Measurements from ENCODE around the gene SUGCT. TPM values are rescaled to one million over a fixed set of nuclear protein-coding genes. Genes with fewer than 3 reads are reported as not detected.

The SUGCT gene
- total RNA-seq, 1 experiment from 2014 or later: 4.6 TPM

DNA sequence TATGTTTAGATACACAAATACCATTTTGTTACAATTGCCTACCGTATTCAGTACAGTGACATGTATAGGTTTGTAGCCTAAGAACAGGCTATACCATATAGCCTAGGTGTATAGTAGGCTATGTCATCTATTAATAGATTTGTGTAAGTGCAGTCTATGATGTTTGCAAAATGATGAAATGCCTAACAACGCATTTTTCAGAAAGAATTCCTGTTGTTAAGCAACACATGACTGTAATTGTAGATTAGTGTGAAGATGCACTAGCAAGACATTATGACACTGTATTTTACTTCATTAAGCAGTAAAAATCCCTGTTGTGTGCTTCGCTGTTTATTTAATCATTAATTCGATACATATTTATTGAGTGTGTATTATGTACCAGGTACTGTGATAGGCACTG, 446.0 kb downstream of the SUGCT start (continued):
- no peak for TF ChIP-seq ZNF281 (CRISPR knock-in tag; IDR thresholded peaks at IDR 0.05)
- TF ChIP-seq, protein P1, sequence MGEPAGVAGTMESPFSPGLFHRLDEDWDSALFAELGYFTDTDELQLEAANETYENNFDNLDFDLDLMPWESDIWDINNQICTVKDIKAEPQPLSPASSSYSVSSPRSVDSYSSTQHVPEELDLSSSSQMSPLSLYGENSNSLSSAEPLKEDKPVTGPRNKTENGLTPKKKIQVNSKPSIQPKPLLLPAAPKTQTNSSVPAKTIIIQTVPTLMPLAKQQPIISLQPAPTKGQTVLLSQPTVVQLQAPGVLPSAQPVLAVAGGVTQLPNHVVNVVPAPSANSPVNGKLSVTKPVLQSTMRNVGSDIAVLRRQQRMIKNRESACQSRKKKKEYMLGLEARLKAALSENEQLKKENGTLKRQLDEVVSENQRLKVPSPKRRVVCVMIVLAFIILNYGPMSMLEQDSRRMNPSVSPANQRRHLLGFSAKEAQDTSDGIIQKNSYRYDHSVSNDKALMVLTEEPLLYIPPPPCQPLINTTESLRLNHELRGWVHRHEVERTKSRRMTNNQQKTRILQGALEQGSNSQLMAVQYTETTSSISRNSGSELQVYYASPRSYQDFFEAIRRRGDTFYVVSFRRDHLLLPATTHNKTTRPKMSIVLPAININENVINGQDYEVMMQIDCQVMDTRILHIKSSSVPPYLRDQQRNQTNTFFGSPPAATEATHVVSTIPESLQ (CRISPR knock-in tag; IDR thresholded peaks at IDR 0.05): no peak
- TF ChIP-seq PREB (CRISPR knock-in tag; IDR thresholded peaks at IDR 0.05; ENCODE audit: borderline replicate concordance): no peak
- no peak for TF ChIP-seq ZNF425 (CRISPR knock-in tag; conservative IDR thresholded peaks at IDR 0.05)
- TF ChIP-seq NR3C1 (CRISPR knock-in tag; conservative IDR thresholded peaks at IDR 0.05; ENCODE audit: low read depth): no peak
- no peak for TF ChIP-seq NFE2L1 (CRISPR knock-in tag; IDR thresholded peaks at IDR 0.05)
- no peak for TF ChIP-seq JAZF1 (CRISPR knock-in tag; IDR thresholded peaks at IDR 0.05)

GRCh38 chr7:40582539-40582938, 447.7 kb downstream of the SUGCT start:
- no peak for DNase-seq (ENCODE audit: low spot score)
- H3K9me3 Mint-ChIP-seq: peaks cover 5% of the 10 kb centered on the region; the same call in 1 of the 2 replicates
- CTCF ChIA-PET: interaction anchor here (1.4 kb wide), 1 partner anchor 12 kb away, joined by 4 read pairs; no protein-coding TSS in a partner anchor

More at GRCh38 chr7:40582539-40582938, 447.7 kb downstream of the SUGCT start:
- TF ChIP-seq CBFB (CRISPR knock-in tag; IDR thresholded peaks at IDR 0.05; ENCODE audit: low read depth) (no peak), ZNF396 (CRISPR knock-in tag; IDR thresholded peaks at IDR 0.05; ENCODE audit: borderline replicate concordance) (no peak), ZMAT4 (CRISPR knock-in tag; IDR thresholded peaks at IDR 0.05) (no peak), ZNF425 (CRISPR knock-in tag; conservative IDR thresholded peaks at IDR 0.05) (no peak), MXD4 (CRISPR knock-in tag; IDR thresholded peaks at IDR 0.05; ENCODE audit: borderline replicate concordance) (no peak), ZBTB43 (CRISPR knock-in tag; IDR thresholded peaks at IDR 0.05) (no peak), KAT7 (CRISPR knock-in tag; IDR thresholded peaks at IDR 0.05; ENCODE audit: borderline replicate concordance) (no peak)
- TF ChIP-seq, protein P2, sequence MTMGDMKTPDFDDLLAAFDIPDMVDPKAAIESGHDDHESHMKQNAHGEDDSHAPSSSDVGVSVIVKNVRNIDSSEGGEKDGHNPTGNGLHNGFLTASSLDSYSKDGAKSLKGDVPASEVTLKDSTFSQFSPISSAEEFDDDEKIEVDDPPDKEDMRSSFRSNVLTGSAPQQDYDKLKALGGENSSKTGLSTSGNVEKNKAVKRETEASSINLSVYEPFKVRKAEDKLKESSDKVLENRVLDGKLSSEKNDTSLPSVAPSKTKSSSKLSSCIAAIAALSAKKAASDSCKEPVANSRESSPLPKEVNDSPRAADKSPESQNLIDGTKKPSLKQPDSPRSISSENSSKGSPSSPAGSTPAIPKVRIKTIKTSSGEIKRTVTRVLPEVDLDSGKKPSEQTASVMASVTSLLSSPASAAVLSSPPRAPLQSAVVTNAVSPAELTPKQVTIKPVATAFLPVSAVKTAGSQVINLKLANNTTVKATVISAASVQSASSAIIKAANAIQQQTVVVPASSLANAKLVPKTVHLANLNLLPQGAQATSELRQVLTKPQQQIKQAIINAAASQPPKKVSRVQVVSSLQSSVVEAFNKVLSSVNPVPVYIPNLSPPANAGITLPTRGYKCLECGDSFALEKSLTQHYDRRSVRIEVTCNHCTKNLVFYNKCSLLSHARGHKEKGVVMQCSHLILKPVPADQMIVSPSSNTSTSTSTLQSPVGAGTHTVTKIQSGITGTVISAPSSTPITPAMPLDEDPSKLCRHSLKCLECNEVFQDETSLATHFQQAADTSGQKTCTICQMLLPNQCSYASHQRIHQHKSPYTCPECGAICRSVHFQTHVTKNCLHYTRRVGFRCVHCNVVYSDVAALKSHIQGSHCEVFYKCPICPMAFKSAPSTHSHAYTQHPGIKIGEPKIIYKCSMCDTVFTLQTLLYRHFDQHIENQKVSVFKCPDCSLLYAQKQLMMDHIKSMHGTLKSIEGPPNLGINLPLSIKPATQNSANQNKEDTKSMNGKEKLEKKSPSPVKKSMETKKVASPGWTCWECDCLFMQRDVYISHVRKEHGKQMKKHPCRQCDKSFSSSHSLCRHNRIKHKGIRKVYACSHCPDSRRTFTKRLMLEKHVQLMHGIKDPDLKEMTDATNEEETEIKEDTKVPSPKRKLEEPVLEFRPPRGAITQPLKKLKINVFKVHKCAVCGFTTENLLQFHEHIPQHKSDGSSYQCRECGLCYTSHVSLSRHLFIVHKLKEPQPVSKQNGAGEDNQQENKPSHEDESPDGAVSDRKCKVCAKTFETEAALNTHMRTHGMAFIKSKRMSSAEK (CRISPR knock-in tag; IDR thresholded peaks at IDR 0.05; ENCODE audit: borderline replicate concordance): no peak
- TF ChIP-seq, protein P3, sequence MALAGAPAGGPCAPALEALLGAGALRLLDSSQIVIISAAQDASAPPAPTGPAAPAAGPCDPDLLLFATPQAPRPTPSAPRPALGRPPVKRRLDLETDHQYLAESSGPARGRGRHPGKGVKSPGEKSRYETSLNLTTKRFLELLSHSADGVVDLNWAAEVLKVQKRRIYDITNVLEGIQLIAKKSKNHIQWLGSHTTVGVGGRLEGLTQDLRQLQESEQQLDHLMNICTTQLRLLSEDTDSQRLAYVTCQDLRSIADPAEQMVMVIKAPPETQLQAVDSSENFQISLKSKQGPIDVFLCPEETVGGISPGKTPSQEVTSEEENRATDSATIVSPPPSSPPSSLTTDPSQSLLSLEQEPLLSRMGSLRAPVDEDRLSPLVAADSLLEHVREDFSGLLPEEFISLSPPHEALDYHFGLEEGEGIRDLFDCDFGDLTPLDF (CRISPR knock-in tag; IDR thresholded peaks at IDR 0.05): no peak
- Mint-ChIP-seq H3K36me3 (no peaks in the 10 kb centered on the region), H3K27me3 (ENCODE audit: low read depth) (no peaks in the 10 kb centered on the region), H3K27ac (no peak overlapping the region), H3K4me1 (peaks cover 33% of the 10 kb centered on the region), H3K4me3 (no peak overlapping the region)
- POLR2A ChIA-PET: no interaction called here
- no peak for ATAC-seq
